ENCODE measurements around the gene TLL1. TPM values are rescaled to one million over a fixed set of nuclear protein-coding genes. Genes with fewer than 3 reads are reported as not detected.

Gene TLL1
- total RNA-seq, 1 experiment from 2014 or later: 0.63 TPM

DNA sequence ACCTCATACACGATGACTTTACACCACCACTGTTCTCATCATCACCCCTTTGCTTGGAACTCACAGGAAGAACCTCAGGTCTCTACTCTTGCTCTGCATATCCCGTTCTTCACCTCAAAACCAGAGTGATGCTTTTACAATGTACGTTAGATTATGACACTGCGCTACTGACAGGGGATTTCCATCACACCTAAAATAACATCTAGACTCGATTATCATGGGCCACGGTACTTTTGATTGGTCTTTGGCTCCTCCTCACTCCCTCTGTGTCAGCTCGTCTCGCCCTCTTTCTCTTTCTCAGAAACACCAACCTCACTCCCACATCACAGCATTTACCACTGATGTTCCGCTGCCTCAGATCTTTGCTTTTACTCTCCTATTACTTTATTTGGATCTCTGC is 172.4 kb downstream of the TLL1 start:
- no peaks in the 10 kb centered on the region for H3K9me3 Mint-ChIP-seq
- TF ChIP-seq SP1 (CRISPR knock-in tag; conservative IDR thresholded peaks at IDR 0.05) (no peak), ZNF416 (CRISPR knock-in tag; IDR thresholded peaks at IDR 0.05) (no peak), GABPB1 (CRISPR knock-in tag; IDR thresholded peaks at IDR 0.05) (no peak), FOXP1 (CRISPR knock-in tag; IDR thresholded peaks at IDR 0.05; ENCODE audit: borderline replicate concordance) (no peak), ZNF532 (CRISPR knock-in tag; IDR thresholded peaks at IDR 0.05; ENCODE audit: borderline replicate concordance) (no peak), NR1H2 (CRISPR knock-in tag; IDR thresholded peaks at IDR 0.05) (no peak), ZNF671 (CRISPR knock-in tag; IDR thresholded peaks at IDR 0.05) (no peak), NR2C2 (CRISPR knock-in tag; IDR thresholded peaks at IDR 0.05) (no peak), NFYB (CRISPR knock-in tag; conservative IDR thresholded peaks at IDR 0.05; ENCODE audit: low read depth) (no peak)
- TF ChIP-seq, protein P1, sequence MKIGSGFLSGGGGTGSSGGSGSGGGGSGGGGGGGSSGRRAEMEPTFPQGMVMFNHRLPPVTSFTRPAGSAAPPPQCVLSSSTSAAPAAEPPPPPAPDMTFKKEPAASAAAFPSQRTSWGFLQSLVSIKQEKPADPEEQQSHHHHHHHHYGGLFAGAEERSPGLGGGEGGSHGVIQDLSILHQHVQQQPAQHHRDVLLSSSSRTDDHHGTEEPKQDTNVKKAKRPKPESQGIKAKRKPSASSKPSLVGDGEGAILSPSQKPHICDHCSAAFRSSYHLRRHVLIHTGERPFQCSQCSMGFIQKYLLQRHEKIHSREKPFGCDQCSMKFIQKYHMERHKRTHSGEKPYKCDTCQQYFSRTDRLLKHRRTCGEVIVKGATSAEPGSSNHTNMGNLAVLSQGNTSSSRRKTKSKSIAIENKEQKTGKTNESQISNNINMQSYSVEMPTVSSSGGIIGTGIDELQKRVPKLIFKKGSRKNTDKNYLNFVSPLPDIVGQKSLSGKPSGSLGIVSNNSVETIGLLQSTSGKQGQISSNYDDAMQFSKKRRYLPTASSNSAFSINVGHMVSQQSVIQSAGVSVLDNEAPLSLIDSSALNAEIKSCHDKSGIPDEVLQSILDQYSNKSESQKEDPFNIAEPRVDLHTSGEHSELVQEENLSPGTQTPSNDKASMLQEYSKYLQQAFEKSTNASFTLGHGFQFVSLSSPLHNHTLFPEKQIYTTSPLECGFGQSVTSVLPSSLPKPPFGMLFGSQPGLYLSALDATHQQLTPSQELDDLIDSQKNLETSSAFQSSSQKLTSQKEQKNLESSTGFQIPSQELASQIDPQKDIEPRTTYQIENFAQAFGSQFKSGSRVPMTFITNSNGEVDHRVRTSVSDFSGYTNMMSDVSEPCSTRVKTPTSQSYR (CRISPR knock-in tag; IDR thresholded peaks at IDR 0.05): no peak

GRCh38 chr4:166049036-166049435 is 176.0 kb downstream of the TLL1 start:
- Mint-ChIP-seq H3K36me3 (no peaks in the 10 kb centered on the region), H3K9me3 (no peaks in the 10 kb centered on the region), H3K27ac (no peak overlapping the region), H3K27me3 (ENCODE audit: low read depth) (no peaks in the 10 kb centered on the region), H3K4me1 (no peaks in the 10 kb centered on the region), H3K4me3 (no peak overlapping the region)
- no peak for TF ChIP-seq USF1 (CRISPR knock-in tag; IDR thresholded peaks at IDR 0.05)
- no peak for TF ChIP-seq NR3C1 (CRISPR knock-in tag; conservative IDR thresholded peaks at IDR 0.05; ENCODE audit: low read depth)
- TF ChIP-seq STAT6 (CRISPR knock-in tag; conservative IDR thresholded peaks at IDR 0.05; ENCODE audit: low read depth): no peak
- no peak for TF ChIP-seq NFE2L1 (CRISPR knock-in tag; IDR thresholded peaks at IDR 0.05)
- TF ChIP-seq ZNF416 (CRISPR knock-in tag; IDR thresholded peaks at IDR 0.05): no peak
- no peak for TF ChIP-seq MXD4 (CRISPR knock-in tag; IDR thresholded peaks at IDR 0.05; ENCODE audit: borderline replicate concordance)
- no peak for TF ChIP-seq ZNF396 (CRISPR knock-in tag; IDR thresholded peaks at IDR 0.05; ENCODE audit: borderline replicate concordance)
- no peak for TF ChIP-seq FOXJ3 (CRISPR knock-in tag; IDR thresholded peaks at IDR 0.05; ENCODE audit: borderline replicate concordance)
- TF ChIP-seq ATF1 (CRISPR knock-in tag; IDR thresholded peaks at IDR 0.05): no peak
- no peak for TF ChIP-seq ZBTB21 (CRISPR knock-in tag; IDR thresholded peaks at IDR 0.05; ENCODE audit: borderline replicate concordance)
- ATAC-seq: no peak
- no peak for DNase-seq (ENCODE audit: low spot score)
- CTCF ChIA-PET: interaction anchor here (1.8 kb wide), 1 partner anchor 556 kb away, joined by 9 read pairs; no protein-coding TSS in a partner anchor
- POLR2A ChIA-PET: no interaction called here

More for the DNA sequence above, 172.4 kb downstream of the TLL1 start:
- H3K4me3 Mint-ChIP-seq: no peak overlapping the region
- POLR2A ChIA-PET: no interaction called here
- no peak overlapping the region for H3K27ac Mint-ChIP-seq
- no peaks in the 10 kb centered on the region for H3K27me3 Mint-ChIP-seq (ENCODE audit: low read depth)
- CTCF ChIA-PET: no interaction called here
- ATAC-seq (no peak), DNase-seq (ENCODE audit: low spot score) (no peak)
- H3K4me1 Mint-ChIP-seq: no peaks in the 10 kb centered on the region
- H3K36me3 Mint-ChIP-seq: no peaks in the 10 kb centered on the region

Data from WTC11 (cell line).